Aorta (tissue), 5 donors: Measurements from ENCODE around the gene ARPIN. TPM values are rescaled to one million over a fixed set of nuclear protein-coding genes. Genes with fewer than 3 reads are reported as not detected.
"Not testable (repeated sequence)": the region's sequence is repeated elsewhere in the genome, so short reads cannot be mapped to it uniquely, and the experiment has no call there.

Source experiments
- ATAC-seq: fragments of 200-7000 bp; cut with Tn5 transposase; one replicate; pipeline ENCODE4 v1.9.1; 2022; ENCODE audit warnings: moderate library complexity; ENCODE audit not compliant: low FRiP score
- DNase-seq, 2 donors: peaks; one replicate each; pipeline ENCODE4 v3.0.0-alpha.2; 2020
- H3K27ac ChIP-seq, 2 donors: one replicate each; pipeline ENCODE4 v1.5.1; 2013; ENCODE audit warnings: low read length in 2 of 2, mild to moderate bottlenecking in 2 of 2, moderate library complexity in 2 of 2, control low read depth in 1 of 2, inconsistent platforms in 1 of 2, low read depth in 1 of 2
- H3K27me3 ChIP-seq, 2 donors: one replicate each; pipeline ENCODE4 v1.6.1; 2013; ENCODE audit warnings: control low read depth in 1 of 2, low read length in 1 of 2, mild to moderate bottlenecking in 1 of 2, moderate library complexity in 1 of 2; ENCODE audit not compliant: insufficient read depth in 2 of 2, control insufficient read depth in 1 of 2
- H3K36me3 ChIP-seq, 2 donors: one replicate each; pipeline ENCODE4 v1.6.1; 2013; ENCODE audit warnings: control low read depth in 1 of 2, low read length in 1 of 2, mild to moderate bottlenecking in 1 of 2; ENCODE audit not compliant: insufficient read depth in 2 of 2, control insufficient read depth in 1 of 2
- H3K4me1 ChIP-seq, 2 donors: one replicate each; pipeline ENCODE4 v1.6.1; 2013; ENCODE audit warnings: low read length in 2 of 2, control low read depth in 1 of 2, mild to moderate bottlenecking in 1 of 2, moderate library complexity in 1 of 2; ENCODE audit not compliant: insufficient read depth in 2 of 2, control insufficient read depth in 1 of 2
- H3K4me3 ChIP-seq, 2 donors: one replicate each; pipeline ENCODE4 v1.5.1; 2013; ENCODE audit warnings: low read length in 2 of 2, control low read depth in 1 of 2, mild to moderate bottlenecking in 1 of 2
- H3K9me3 ChIP-seq: one replicate; pipeline ENCODE4 v1.6.1; 2013; ENCODE audit warnings: mild to moderate bottlenecking, low read length; ENCODE audit not compliant: control insufficient read depth
- WGBS, 2 donors: extraction: QIAGEN DNeasy Blood & Tissue Kit; methylation state at CpG; one replicate each; pipeline ENCODE4 v1.1.7; 2013; 5-methylcytosine and 5-hydroxymethylcytosine counted together
- intact Hi-C, 2 donors: fragments of 100-400 bp; cut with DNase I; formaldehyde crosslinking; loops; one replicate each; pipeline versions ENCODE4 v1.14.2 to v1.15.0; 2022
- polyA plus RNA-seq, 2 donors: library from polyadenylated mRNA; stranded (reverse); fragments of 200-250 nt; gene quantifications; one replicate each; pipeline ENCODE4 v1.2.3, GENCODE V29; 2013
- total RNA-seq, 2 donors: library from RNA; stranded (reverse); fragmentation: NEBNext Ultra II Directional; extraction: Animal tissue kit (Norgen Biotek cat#: 25700); gene quantifications; one replicate each; pipeline ENCODE4 v1.2.1, GENCODE V29; 2021
- donor health status: healthy with polysubstance abuse.
- donor health status: Bipolar disorder and iron deficiency.
- donor health status: DM: no; HTN: no; CAD: no.
- donor health status: DM: no; HTN: no; CAD: no.
- donor health status: DM: yes; HTN: yes; CAD: no.

ARPIN gene
- total and polyA plus RNA-seq, 4 donors = 9.8 to 35.4 (median 14.7) TPM

DNA sequence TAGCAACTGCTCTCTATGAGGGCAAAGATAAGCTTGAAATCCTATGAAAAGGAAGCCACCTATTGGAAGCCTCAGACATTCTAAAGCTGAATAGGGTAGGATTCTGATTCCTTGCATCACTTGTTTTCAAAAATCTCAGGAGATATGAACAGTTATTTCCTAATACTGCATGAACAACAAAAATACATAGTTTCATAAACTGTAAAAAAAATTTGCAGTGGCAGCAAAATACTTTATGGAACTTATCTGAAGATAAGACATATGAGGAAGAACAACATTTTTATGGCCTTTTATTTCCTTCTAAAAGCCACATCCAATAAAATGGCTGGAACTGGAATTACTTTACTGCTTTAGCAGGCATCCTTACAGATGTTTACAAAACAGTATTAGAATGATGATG, 48.8 kb downstream of the ARPIN start:
- no peak overlapping the region for H3K4me3 ChIP-seq
- H3K36me3 ChIP-seq = peaks cover 5% of the 10 kb centered on the region in 2 donors
- H3K27ac ChIP-seq = no peak overlapping the region
- H3K27me3 ChIP-seq = no peaks in the 10 kb centered on the region
- H3K9me3 ChIP-seq = no peaks in the 10 kb centered on the region
- intact Hi-C loops = no loop called here
- H3K4me1 ChIP-seq = no peaks in the 10 kb centered on the region
- ATAC-seq (no peak), DNase-seq (no peak)

DNA sequence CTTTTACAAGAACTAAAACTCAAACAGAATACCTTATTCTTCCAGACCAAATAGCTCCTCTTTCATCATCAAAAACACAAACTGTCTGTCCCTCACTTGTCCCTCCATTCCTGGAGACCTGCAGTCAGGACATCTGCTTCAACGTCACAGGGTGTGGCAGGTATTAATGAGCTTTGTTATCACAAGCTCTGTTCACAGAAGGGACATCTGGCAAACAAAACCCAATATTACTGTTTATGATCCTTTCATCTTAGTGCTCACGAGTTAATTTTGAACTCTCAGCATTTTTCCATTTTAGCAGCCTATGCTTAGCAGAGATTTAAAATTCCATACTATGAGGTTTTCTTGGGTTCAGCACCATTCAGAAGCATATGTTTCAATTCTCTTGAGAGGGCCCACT, 51.9 kb downstream of the ARPIN start:
- WGBS, 2 donors = 79 to 80% methylated on average over 2 of the region's 2 CpGs
- Histone ChIP-seq H3K27ac (no peak overlapping the region), H3K36me3 (peaks cover 5 to 6% of the 10 kb centered on the region in 2 donors), H3K4me1 (no peaks in the 10 kb centered on the region), H3K4me3 (no peak overlapping the region), H3K27me3 (no peaks in the 10 kb centered on the region), H3K9me3 (no peaks in the 10 kb centered on the region)
- ATAC-seq (no peak), DNase-seq (no peak)
- intact Hi-C loops = no loop called here

DNA sequence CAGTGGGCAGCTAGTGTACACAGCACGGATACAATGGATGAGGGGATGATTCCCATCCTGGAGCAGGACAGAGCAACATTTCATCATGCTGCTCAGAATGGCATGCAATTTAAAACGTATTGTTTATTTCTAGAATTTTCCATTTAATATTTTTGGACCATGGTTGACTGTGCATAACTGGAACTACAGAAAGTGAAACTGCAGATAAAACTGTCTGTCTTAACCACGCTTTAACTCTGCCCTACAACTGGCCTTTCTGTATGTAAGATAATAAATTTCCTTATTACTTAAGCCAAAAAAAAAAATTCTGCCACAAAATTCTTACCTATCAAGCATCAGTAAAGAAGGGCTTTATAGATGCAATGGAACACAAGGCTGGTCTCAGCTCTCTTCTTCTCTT, 52.3 kb downstream of the ARPIN start:
- H3K27me3 ChIP-seq = no peaks in the 10 kb centered on the region
- no peak overlapping the region for H3K4me3 ChIP-seq
- H3K27ac ChIP-seq = no peak overlapping the region
- H3K4me1 ChIP-seq = no peaks in the 10 kb centered on the region
- intact Hi-C loops = no loop called here
- H3K36me3 ChIP-seq = peaks cover 5 to 6% of the 10 kb centered on the region in 2 donors
- no peak for ATAC-seq
- H3K9me3 ChIP-seq = no peaks in the 10 kb centered on the region
- DNase-seq = no peak
- 40 to 48% methylated on average over 3 of the region's 3 CpGs for WGBS, 2 donors

DNA sequence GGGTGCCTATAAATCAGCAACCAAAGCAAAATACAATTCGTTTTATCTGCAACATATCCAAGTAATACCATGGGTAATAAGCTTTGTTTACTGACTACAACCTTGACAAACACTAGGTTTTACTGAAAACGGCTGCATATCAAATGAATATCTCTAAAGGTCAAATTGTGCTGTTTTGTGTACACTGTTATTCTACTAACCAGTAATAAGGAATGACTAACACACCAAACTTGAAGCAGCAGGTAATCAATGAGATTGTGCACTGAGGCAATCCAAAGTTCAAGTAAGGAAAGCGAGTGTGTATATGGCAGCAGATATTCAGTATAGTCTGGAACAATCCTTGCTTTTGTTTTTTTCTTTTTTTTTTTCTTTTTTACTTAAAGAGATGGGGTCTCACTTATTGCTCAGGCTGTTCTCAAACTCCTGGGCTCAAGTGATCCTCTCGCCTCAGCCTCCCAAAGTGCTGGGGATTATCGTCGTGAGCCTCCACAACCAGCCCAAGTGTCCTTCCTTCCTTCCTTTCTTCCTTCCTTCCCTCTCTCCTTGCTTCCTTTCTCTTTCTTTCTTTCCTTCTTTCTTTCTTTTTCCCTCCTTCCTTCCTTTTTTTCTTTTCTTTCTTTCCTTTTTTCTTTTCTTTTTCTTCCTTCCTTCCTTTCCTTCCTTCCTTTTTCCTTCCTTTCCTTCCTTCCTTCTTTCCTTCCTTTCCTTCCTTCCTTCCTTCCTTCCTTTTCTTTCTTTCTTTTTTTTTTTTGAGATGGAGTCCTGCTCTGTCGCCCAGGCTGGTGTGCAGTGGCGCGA, 53.9 kb downstream of the ARPIN start:
- WGBS, 2 donors = 91% methylated on average over 9 of the region's 9 CpGs
- Histone ChIP-seq H3K9me3 (no peaks in the 10 kb centered on the region), H3K4me1 (no peaks in the 10 kb centered on the region), H3K27me3 (no peaks in the 10 kb centered on the region), H3K36me3 (peaks cover 5 to 6% of the 10 kb centered on the region in 2 donors), H3K4me3 (no peak overlapping the region), H3K27ac (no peak overlapping the region)
- DNase-seq (no peak), ATAC-seq (no peak)
- intact Hi-C loops = no loop called here

DNA sequence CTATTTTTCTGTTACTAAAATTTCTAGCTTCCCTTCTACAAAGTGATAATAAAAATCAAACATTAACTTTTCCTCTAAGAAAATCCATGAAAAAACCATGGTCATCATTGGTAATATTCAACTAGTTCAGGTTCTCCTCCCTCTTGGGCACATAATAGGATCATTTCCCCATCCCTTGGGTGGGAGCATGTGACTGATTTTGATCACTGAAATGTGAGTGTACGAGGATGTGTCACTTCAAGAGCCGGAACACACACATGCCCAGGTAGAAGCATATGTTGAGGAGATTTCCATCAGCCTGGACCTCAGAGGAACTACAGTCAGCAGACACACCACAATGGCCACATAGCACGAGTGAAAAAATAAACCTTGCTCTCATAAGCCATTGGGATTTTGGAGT, 55.1 kb downstream of the ARPIN start:
- no peak overlapping the region for H3K27ac ChIP-seq
- no peaks in the 10 kb centered on the region for H3K4me1 ChIP-seq
- H3K27me3 ChIP-seq = no peaks in the 10 kb centered on the region
- WGBS, 2 donors = 88 to 92% methylated on average over 3 of the region's 3 CpGs
- H3K36me3 ChIP-seq = peaks cover 4 to 5% of the 10 kb centered on the region in 2 donors
- DNase-seq (no peak), ATAC-seq (no peak)
- no peaks in the 10 kb centered on the region for H3K9me3 ChIP-seq
- intact Hi-C loops = no loop called here
- no peak overlapping the region for H3K4me3 ChIP-seq

DNA sequence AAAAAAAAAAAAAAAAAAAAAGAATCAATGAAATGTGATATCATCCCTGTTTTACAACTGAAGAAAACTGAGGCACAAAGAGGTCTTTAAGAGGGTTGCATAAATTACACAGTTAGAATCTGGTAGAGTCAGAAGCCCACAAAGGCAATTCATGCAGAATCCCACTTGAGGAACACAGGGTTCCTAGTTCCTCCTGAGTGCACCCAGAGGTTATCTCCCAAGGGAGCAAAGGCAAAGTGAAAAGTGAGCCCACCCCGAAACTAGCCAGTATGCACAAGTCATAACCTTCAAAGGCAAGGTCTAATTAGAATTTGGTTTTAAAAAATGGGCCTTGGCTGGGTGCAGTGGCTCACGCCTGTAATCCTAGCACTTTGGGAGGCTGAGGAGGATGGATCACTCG, 56.8 kb downstream of the ARPIN start:
- WGBS, 2 donors = 98% methylated on average over 3 of the region's 3 CpGs
- H3K27ac ChIP-seq = no peak overlapping the region
- ATAC-seq (no peak), DNase-seq (no peak)
- peaks cover 5 to 7% of the 10 kb centered on the region in 2 donors for H3K36me3 ChIP-seq
- H3K4me3 ChIP-seq = no peak overlapping the region
- H3K27me3 ChIP-seq = no peaks in the 10 kb centered on the region
- intact Hi-C loops = no loop called here
- H3K4me1 ChIP-seq = no peaks in the 10 kb centered on the region
- no peaks in the 10 kb centered on the region for H3K9me3 ChIP-seq

DNA sequence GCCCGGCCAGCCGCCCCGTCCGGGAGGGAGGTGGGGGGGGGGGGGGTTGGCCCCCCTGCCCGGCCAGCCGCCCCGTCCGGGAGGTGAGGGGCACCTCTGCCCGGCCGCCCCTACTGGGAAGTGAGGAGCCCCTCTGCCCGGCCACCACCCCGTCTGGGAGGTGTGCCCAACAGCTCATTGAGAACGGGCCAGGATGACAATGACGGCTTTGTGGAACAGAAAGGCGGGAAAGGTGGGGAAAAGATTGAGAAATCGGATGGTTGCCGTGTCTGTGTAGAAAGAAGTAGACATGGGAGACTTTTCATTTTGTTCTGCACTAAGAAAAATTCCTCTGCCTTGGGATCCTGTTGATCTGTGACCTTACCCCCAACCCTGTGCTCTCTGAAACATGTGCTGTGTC, 57.9 kb downstream of the ARPIN start:
- intact Hi-C loops, H3K4me3 ChIP-seq, H3K9me3 ChIP-seq, ATAC-seq, DNase-seq, H3K27ac ChIP-seq, H3K36me3 ChIP-seq, H3K4me1 ChIP-seq, H3K27me3 ChIP-seq: not testable (repeated sequence)
- 82 to 90% methylated on average over 7 to 15 of the region's 17 CpGs for WGBS, 2 donors

DNA sequence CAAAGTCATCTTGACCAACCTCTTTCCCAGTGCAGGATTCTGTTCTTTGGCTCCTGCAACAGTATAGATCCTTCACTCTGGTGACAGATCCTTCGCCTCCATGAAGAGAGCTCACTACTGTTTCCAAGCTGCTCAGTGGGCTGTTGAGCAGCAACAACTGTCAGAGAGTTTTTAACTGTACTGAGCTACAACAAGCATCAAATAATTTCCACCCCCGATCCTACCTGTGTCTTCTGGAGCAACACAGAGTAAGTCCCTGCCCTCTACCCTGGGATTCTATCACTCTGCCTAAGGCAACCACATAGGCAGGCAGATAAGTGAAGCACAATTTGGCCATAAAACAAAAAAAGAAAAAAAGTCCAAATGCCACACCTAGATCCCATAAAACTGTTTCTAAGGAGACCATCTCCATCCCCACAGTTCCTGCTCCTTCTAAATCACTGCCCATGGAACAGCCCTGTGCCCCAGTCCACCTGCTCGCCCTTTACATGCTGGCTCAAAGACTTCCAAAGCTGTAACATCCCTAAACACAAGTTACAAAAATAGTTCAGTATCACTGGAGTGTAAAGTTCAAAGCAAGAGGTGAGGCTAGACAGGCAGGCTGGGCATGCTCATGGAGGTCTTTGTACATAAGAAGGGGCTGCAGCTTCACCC, 60.3 kb downstream of the ARPIN start:
- Histone ChIP-seq H3K4me1 (no peaks in the 10 kb centered on the region), H3K27ac (no peak overlapping the region), H3K36me3 (peaks cover 0 to 3% of the 10 kb centered on the region in 2 donors), H3K27me3 (no peaks in the 10 kb centered on the region), H3K4me3 (no peak overlapping the region), H3K9me3 (no peaks in the 10 kb centered on the region)
- intact Hi-C loops = no loop called here
- DNase-seq = no peak
- 94 to 95% methylated on average over 3 of the region's 3 CpGs for WGBS, 2 donors
- ATAC-seq = no peak
